ENCODE measurements around the gene SORCS1. TPM values are rescaled to one million over a fixed set of nuclear protein-coding genes. Genes with fewer than 3 reads are reported as not detected.

SORCS1 gene
- total and polyA plus RNA-seq, 2 donors (not counting 1 experiment from before 2014, with no cell fraction given), result under 0.01 to 0.01 TPM

- H3K4me2 ChIP-seq (ENCODE audit: extremely low read depth, insufficient read depth, low read length), result no peak overlapping the region
- no peak overlapping the region for H3K9ac ChIP-seq (ENCODE audit: insufficient read depth, low read length)
- DNase-seq (ENCODE audit: low read depth in 2 of 2), result no peak
- no peaks in the 10 kb centered on the region for H3K9me3 ChIP-seq (ENCODE audit: control insufficient read depth, insufficient read depth, low read depth, low read length)
- no peak overlapping the region for H2AFZ ChIP-seq (ENCODE audit: low read length)
- no peaks in the 10 kb centered on the region for H3K36me3 ChIP-seq (ENCODE audit: control insufficient read depth, insufficient read depth, low read length)
- no peaks in the 10 kb centered on the region for H3K4me1 ChIP-seq (ENCODE audit: control insufficient read depth, extremely low read depth, insufficient read depth, low read length)
- H3K4me3 ChIP-seq (replicated peaks in 1 of 4; ENCODE audit: control extremely low read depth in 1 of 4, insufficient read depth in 1 of 4, low read depth in 3 of 4, low read length in 4 of 4), result no peak overlapping the region
- H3K79me2 ChIP-seq (ENCODE audit: control insufficient read depth, insufficient read depth, low read length), result no peaks in the 10 kb centered on the region
- H3K27me3 ChIP-seq (ENCODE audit: control insufficient read depth, insufficient read depth, low read length), result no peaks in the 10 kb centered on the region
- H3K27ac ChIP-seq (ENCODE audit: insufficient read depth, low read length), result no peak overlapping the region
- TF ChIP-seq EZH2 (IDR thresholded peaks at IDR 0.05; ENCODE audit: low read length, missing control alignments), result no peak
- TF ChIP-seq, protein P1, sequence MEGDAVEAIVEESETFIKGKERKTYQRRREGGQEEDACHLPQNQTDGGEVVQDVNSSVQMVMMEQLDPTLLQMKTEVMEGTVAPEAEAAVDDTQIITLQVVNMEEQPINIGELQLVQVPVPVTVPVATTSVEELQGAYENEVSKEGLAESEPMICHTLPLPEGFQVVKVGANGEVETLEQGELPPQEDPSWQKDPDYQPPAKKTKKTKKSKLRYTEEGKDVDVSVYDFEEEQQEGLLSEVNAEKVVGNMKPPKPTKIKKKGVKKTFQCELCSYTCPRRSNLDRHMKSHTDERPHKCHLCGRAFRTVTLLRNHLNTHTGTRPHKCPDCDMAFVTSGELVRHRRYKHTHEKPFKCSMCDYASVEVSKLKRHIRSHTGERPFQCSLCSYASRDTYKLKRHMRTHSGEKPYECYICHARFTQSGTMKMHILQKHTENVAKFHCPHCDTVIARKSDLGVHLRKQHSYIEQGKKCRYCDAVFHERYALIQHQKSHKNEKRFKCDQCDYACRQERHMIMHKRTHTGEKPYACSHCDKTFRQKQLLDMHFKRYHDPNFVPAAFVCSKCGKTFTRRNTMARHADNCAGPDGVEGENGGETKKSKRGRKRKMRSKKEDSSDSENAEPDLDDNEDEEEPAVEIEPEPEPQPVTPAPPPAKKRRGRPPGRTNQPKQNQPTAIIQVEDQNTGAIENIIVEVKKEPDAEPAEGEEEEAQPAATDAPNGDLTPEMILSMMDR (conservative IDR thresholded peaks at IDR 0.05 in 1 of 2, IDR thresholded peaks at IDR 0.05 in 1 of 2; ENCODE audit: low read depth in 1 of 2, low read length in 2 of 2), result no peak
- no peaks in the 10 kb centered on the region for H4K20me1 ChIP-seq (ENCODE audit: control insufficient read depth, extremely low read depth, insufficient read depth, low read length)
Observed at GRCh38 chr10:106952033-106952432, 212.5 kb downstream of the SORCS1 start.

GRCh38 chr10:106949680-106950478, 214.6 kb downstream of the SORCS1 start:
- Histone ChIP-seq H3K36me3 (ENCODE audit: control insufficient read depth, insufficient read depth, low read length) (no peaks in the 10 kb centered on the region), H3K27me3 (ENCODE audit: control insufficient read depth, insufficient read depth, low read length) (no peaks in the 10 kb centered on the region), H3K27ac (ENCODE audit: insufficient read depth, low read length) (no peak overlapping the region), H3K79me2 (ENCODE audit: control insufficient read depth, insufficient read depth, low read length) (no peaks in the 10 kb centered on the region), H3K4me1 (ENCODE audit: control insufficient read depth, extremely low read depth, insufficient read depth, low read length) (no peaks in the 10 kb centered on the region), H3K9ac (ENCODE audit: insufficient read depth, low read length) (no peak overlapping the region), H3K4me3 (replicated peaks in 1 of 4; ENCODE audit: control extremely low read depth in 1 of 4, insufficient read depth in 1 of 4, low read depth in 3 of 4, low read length in 4 of 4) (no peak overlapping the region), H3K4me2 (ENCODE audit: extremely low read depth, insufficient read depth, low read length) (no peak overlapping the region), H4K20me1 (ENCODE audit: control insufficient read depth, extremely low read depth, insufficient read depth, low read length) (no peaks in the 10 kb centered on the region), H2AFZ (ENCODE audit: low read length) (no peak overlapping the region), H3K9me3 (ENCODE audit: control insufficient read depth, insufficient read depth, low read depth, low read length) (no peaks in the 10 kb centered on the region)
- TF ChIP-seq, protein P1 (conservative IDR thresholded peaks at IDR 0.05 in 1 of 2, IDR thresholded peaks at IDR 0.05 in 1 of 2; ENCODE audit: low read depth in 1 of 2, low read length in 2 of 2), result no peak
- no peak for TF ChIP-seq EZH2 (IDR thresholded peaks at IDR 0.05; ENCODE audit: low read length, missing control alignments)
- no peak for DNase-seq (ENCODE audit: low read depth in 2 of 2)

- no peaks in the 10 kb centered on the region for H3K4me1 ChIP-seq (ENCODE audit: control insufficient read depth, extremely low read depth, insufficient read depth, low read length)
- no peaks in the 10 kb centered on the region for H3K27me3 ChIP-seq (ENCODE audit: control insufficient read depth, insufficient read depth, low read length)
- no peaks in the 10 kb centered on the region for H3K36me3 ChIP-seq (ENCODE audit: control insufficient read depth, insufficient read depth, low read length)
- no peaks in the 10 kb centered on the region for H4K20me1 ChIP-seq (ENCODE audit: control insufficient read depth, extremely low read depth, insufficient read depth, low read length)
- TF ChIP-seq EZH2 (IDR thresholded peaks at IDR 0.05; ENCODE audit: low read length, missing control alignments), result no peak
- TF ChIP-seq, protein P1 (conservative IDR thresholded peaks at IDR 0.05 in 1 of 2, IDR thresholded peaks at IDR 0.05 in 1 of 2; ENCODE audit: low read depth in 1 of 2, low read length in 2 of 2), result no peak
- no peak overlapping the region for H2AFZ ChIP-seq (ENCODE audit: low read length)
- H3K9me3 ChIP-seq (ENCODE audit: control insufficient read depth, insufficient read depth, low read depth, low read length), result no peaks in the 10 kb centered on the region
- H3K9ac ChIP-seq (ENCODE audit: insufficient read depth, low read length), result no peak overlapping the region
- no peak overlapping the region for H3K4me3 ChIP-seq (replicated peaks in 1 of 4; ENCODE audit: control extremely low read depth in 1 of 4, insufficient read depth in 1 of 4, low read depth in 3 of 4, low read length in 4 of 4)
- H3K79me2 ChIP-seq (ENCODE audit: control insufficient read depth, insufficient read depth, low read length), result no peaks in the 10 kb centered on the region
- H3K27ac ChIP-seq (ENCODE audit: insufficient read depth, low read length), result no peak overlapping the region
- DNase-seq (ENCODE audit: low read depth in 2 of 2), result no peak
- no peak overlapping the region for H3K4me2 ChIP-seq (ENCODE audit: extremely low read depth, insufficient read depth, low read length)
Observed at GRCh38 chr10:106947643-106948042, 216.9 kb downstream of the SORCS1 start.
